DND-41 (cell line): ENCODE results near the gene SERP2.

Experiments used
- ATAC-seq: fragments of 200-7000 bp; cut with Tn5 transposase; 3 replicates; pipeline ENCODE4 v1.9.1; 2021; ENCODE audit warnings: low read depth; ENCODE audit not compliant: insufficient read depth
- DNase-seq: peaks from one replicate; pipeline ENCODE4 v3.0.0-alpha.2; 2020
- H2AFZ ChIP-seq: 2 replicates; pipeline ENCODE4 v1.6.0; 2012; ENCODE audit warnings: low read depth, low read length
- H3K27ac ChIP-seq: 2 replicates; pipeline ENCODE4 v1.5.1; 2012; ENCODE audit warnings: low read length, inconsistent platforms
- H3K27me3 ChIP-seq: fragments of 200-600 bp; sonication (generic); 2 replicates; pipeline ENCODE4 v1.6.0; 2012; ENCODE audit warnings: low read length, mild to moderate bottlenecking, inconsistent platforms; ENCODE audit not compliant: insufficient read depth, poor library complexity
- H3K36me3 ChIP-seq: 2 replicates; pipeline ENCODE4 v1.5.1; 2012; ENCODE audit warnings: low read length, inconsistent platforms; ENCODE audit not compliant: insufficient read depth
- H3K4me1 ChIP-seq: 2 replicates; pipeline ENCODE4 v1.5.1; 2012; ENCODE audit warnings: mild to moderate bottlenecking, low read length; ENCODE audit not compliant: insufficient read depth
- H3K4me2 ChIP-seq: 2 replicates; pipeline ENCODE4 v1.6.0; 2012; ENCODE audit warnings: mild to moderate bottlenecking, moderate library complexity, low read length, inconsistent platforms; ENCODE audit not compliant: insufficient read depth
- H3K4me3 ChIP-seq, 2 experiments: fragments of 200-600 bp in 1 of 2; shearing (Covaris generic) in 1 of 2; 2 replicates each; pipeline ENCODE4 v1.5.1; 2012 to 2016; ENCODE audit warnings: inconsistent platforms in 2 of 2, low read length in 2 of 2, mild to moderate bottlenecking in 2 of 2, low read depth in 1 of 2, moderate library complexity in 1 of 2
- H3K79me2 ChIP-seq: 2 replicates; pipeline ENCODE4 v1.6.0; 2012; ENCODE audit warnings: low read length, inconsistent platforms; ENCODE audit not compliant: insufficient read depth
- H3K9ac ChIP-seq: 2 replicates; pipeline ENCODE4 v1.6.0; 2012; ENCODE audit warnings: low read depth, mild to moderate bottlenecking, inconsistent platforms, low read length, moderate library complexity
- H3K9me3 ChIP-seq: 2 replicates; pipeline ENCODE4 v1.5.1; 2012; ENCODE audit warnings: low read length, moderate library complexity, mild to moderate bottlenecking, inconsistent platforms; ENCODE audit not compliant: insufficient read depth, severe bottlenecking
- H4K20me1 ChIP-seq: 2 replicates; pipeline ENCODE4 v1.6.0; 2012; ENCODE audit warnings: low read length; ENCODE audit not compliant: insufficient read depth
- CTCF ChIP-seq: IDR thresholded peaks from 2 replicates; pipeline ENCODE4 v1.5.1; 2012; ENCODE audit warnings: borderline replicate concordance, low read length, moderate library complexity, mild to moderate bottlenecking; ENCODE audit not compliant: poor library complexity, severe bottlenecking; ENCODE audit errors: extremely low read depth
- EZH2 ChIP-seq: IDR thresholded peaks from 3 replicates; pipeline ENCODE4 v1.6.1; 2012; ENCODE audit warnings: borderline replicate concordance, low read depth, mild to moderate bottlenecking, moderate library complexity, low read length, inconsistent platforms; ENCODE audit not compliant: severe bottlenecking

The SERP2 gene

GRCh38 chr13:44422755-44423643 is 49.4 kb downstream of the SERP2 start:
- DNase-seq, result peak; percentile 59
- no peaks in the 10 kb centered on the region for H3K9me3 ChIP-seq

GRCh38 chr13:44423824-44424223 is 50.2 kb downstream of the SERP2 start:
- H3K4me1 ChIP-seq, result peaks cover 38% of the 10 kb centered on the region
- H3K27me3 ChIP-seq, result no peaks in the 10 kb centered on the region
- no peak overlapping the region for H3K9ac ChIP-seq
- H3K79me2 ChIP-seq, result no peaks in the 10 kb centered on the region
- no peak for ATAC-seq
- H3K4me2 ChIP-seq, result no peak overlapping the region
- H4K20me1 ChIP-seq, result no peaks in the 10 kb centered on the region
- H3K4me3 ChIP-seq, result no peak overlapping the region
- no peaks in the 10 kb centered on the region for H3K36me3 ChIP-seq
- no peak for DNase-seq
- TF ChIP-seq EZH2 (no peak), CTCF (no peak)
- no peak overlapping the region for H2AFZ ChIP-seq
- no peaks in the 10 kb centered on the region for H3K9me3 ChIP-seq
- H3K27ac ChIP-seq, result no peak overlapping the region

More at GRCh38 chr13:44422755-44423643, 49.4 kb downstream of the SERP2 start:
- H3K27me3 ChIP-seq, result no peaks in the 10 kb centered on the region
- H3K4me2 ChIP-seq, result no peak overlapping the region
- H3K27ac ChIP-seq, result no peak overlapping the region; the same call in 1 of the 2 replicates
- H3K9ac ChIP-seq, result no peak overlapping the region
- no peaks in the 10 kb centered on the region for H3K79me2 ChIP-seq
- H3K4me1 ChIP-seq, result peaks cover 38% of the 10 kb centered on the region
- no peak overlapping the region for H2AFZ ChIP-seq
- H3K4me3 ChIP-seq, result no peak overlapping the region
- TF ChIP-seq CTCF, result no peak
- TF ChIP-seq EZH2, result no peak
- H3K36me3 ChIP-seq, result no peaks in the 10 kb centered on the region
- ATAC-seq, result peak; percentile 73
- H4K20me1 ChIP-seq, result no peaks in the 10 kb centered on the region

GRCh38 chr13:44425041-44425814 is 51.6 kb downstream of the SERP2 start:
- H3K4me2 ChIP-seq, result no peak overlapping the region
- ATAC-seq (peak; percentile 43; the same call in 2 of the 3 replicates), DNase-seq (peak; percentile 44)
- H3K9me3 ChIP-seq, result no peaks in the 10 kb centered on the region
- no peaks in the 10 kb centered on the region for H3K27me3 ChIP-seq
- H3K4me1 ChIP-seq, result peaks cover 38% of the 10 kb centered on the region
- H2AFZ ChIP-seq, result no peak overlapping the region
- no peaks in the 10 kb centered on the region for H4K20me1 ChIP-seq
- H3K4me3 ChIP-seq, result no peak overlapping the region
- H3K36me3 ChIP-seq, result no peaks in the 10 kb centered on the region
- no peak overlapping the region for H3K27ac ChIP-seq
- no peaks in the 10 kb centered on the region for H3K79me2 ChIP-seq
- no peak for TF ChIP-seq EZH2
- H3K9ac ChIP-seq, result no peak overlapping the region

GRCh38 chr13:44425815-44426078 is 52.1 kb downstream of the SERP2 start:
- DNase-seq (no peak), ATAC-seq (peak; percentile 10; the same call in 1 of the 3 replicates)
- Histone ChIP-seq H3K4me1 (peaks cover 38% of the 10 kb centered on the region), H3K4me3 (no peak overlapping the region), H3K9me3 (no peaks in the 10 kb centered on the region), H3K36me3 (no peaks in the 10 kb centered on the region), H4K20me1 (no peaks in the 10 kb centered on the region), H2AFZ (no peak overlapping the region), H3K79me2 (no peaks in the 10 kb centered on the region), H3K27ac (no peak overlapping the region), H3K9ac (no peak overlapping the region), H3K27me3 (no peaks in the 10 kb centered on the region), H3K4me2 (0 out of 2 replicates have a peak overlapping the region, but pooled peaks have one; percentile 2)
- TF ChIP-seq CTCF, result no peak
- TF ChIP-seq EZH2, result no peak
